GM19240 (cell line): ENCODE results near the gene VGF.
"Not testable (repeated sequence)": the region's sequence is repeated elsewhere in the genome, so short reads cannot be mapped to it uniquely, and the experiment has no call there.

Experiments
- DNase-seq: peaks from one replicate; pipeline ENCODE4 v3.0.0; 2011; ENCODE audit warnings: low spot score; ENCODE audit not compliant: insufficient read length

Gene VGF

GRCh38 chr7:101137651-101138212 lies 27.6 kb downstream of the VGF start:
- no peak for DNase-seq

GRCh38 chr7:101134399-101134980 lies 30.9 kb downstream of the VGF start:
- no peak for DNase-seq

GRCh38 chr7:101133621-101134398 lies 31.6 kb downstream of the VGF start:
- DNase-seq = no peak

- not testable (repeated sequence) for DNase-seq
Measured at GRCh38 chr7:101132626-101133600, 32.5 kb downstream of the VGF start.

GRCh38 chr7:101129603-101130117 lies 35.7 kb downstream of the VGF start:
- DNase-seq = no peak

GRCh38 chr7:101128040-101128834 lies 37.1 kb downstream of the VGF start:
- no peak for DNase-seq

- DNase-seq = no peak
Measured at GRCh38 chr7:101127460-101128039, 37.8 kb downstream of the VGF start.

- DNase-seq = peak; percentile 44
Measured at GRCh38 chr7:101126651-101127459, 38.5 kb downstream of the VGF start, which contains the start of gene SERPINE1. Gene SERPINE1, plus strand, starts transcription at chr7:101127104. Its CDS starts 1,290 bp downstream, at chr7:101128394.

- DNase-seq = no peak
Measured at GRCh38 chr7:101125989-101126650, 39.2 kb downstream of the VGF start.

GRCh38 chr7:101124376-101125056 lies 40.9 kb downstream of the VGF start:
- no peak for DNase-seq

- no peak for DNase-seq
Measured at GRCh38 chr7:101123703-101124068, 41.7 kb downstream of the VGF start.

- DNase-seq = no peak
Measured at GRCh38 chr7:101122933-101123702, 42.3 kb downstream of the VGF start.

GRCh38 chr7:101121991-101122932 lies 43.1 kb downstream of the VGF start:
- DNase-seq = no peak

GRCh38 chr7:101121631-101121990 lies 43.8 kb downstream of the VGF start:
- not testable (repeated sequence) for DNase-seq

GRCh38 chr7:101120315-101120714 lies 45.1 kb downstream of the VGF start:
- DNase-seq = no peak

- DNase-seq = no peak
Measured at GRCh38 chr7:101119876-101120275, 45.5 kb downstream of the VGF start.
